Progenitor cell of endocrine pancreas (in vitro differentiated cells): Measurements from ENCODE around the gene SPINK4. TPM values are rescaled to one million over a fixed set of nuclear protein-coding genes. Genes with fewer than 3 reads are reported as not detected.

Experiments
- DNase-seq: peaks from one replicate; pipeline ENCODE4 v3.0.0; 2021; ENCODE audit warnings: low spot score; ENCODE audit not compliant: unreplicated experiment
- H3K27ac Mint-ChIP-seq: 2 replicates; pipeline ENCODE4 v1.8.0; 2021; ENCODE audit warnings: mild to moderate bottlenecking, moderate library complexity, mixed read lengths
- H3K27me3 Mint-ChIP-seq: 2 replicates; pipeline ENCODE4 v1.8.0; 2021; ENCODE audit warnings: mixed read lengths
- H3K36me3 Mint-ChIP-seq: 2 replicates; pipeline ENCODE4 v1.8.0; 2022; ENCODE audit warnings: mixed read lengths; ENCODE audit not compliant: insufficient read depth
- H3K4me1 Mint-ChIP-seq: 2 replicates; pipeline ENCODE4 v1.8.0; 2021; ENCODE audit warnings: low read depth, mixed read lengths
- H3K4me3 Mint-ChIP-seq: 2 replicates; pipeline ENCODE4 v1.8.0; 2021; ENCODE audit warnings: low read depth, mild to moderate bottlenecking, moderate library complexity, mixed read lengths
- H3K9me3 Mint-ChIP-seq: 2 replicates; pipeline ENCODE4 v1.8.0; 2021; ENCODE audit warnings: low read depth, mixed read lengths
- CTCF ChIP-seq: fragments of 200-600 bp; sonication (generic); IDR thresholded peaks from one replicate; pipeline ENCODE4 v1.5.0; 2021; ENCODE audit warnings: antibody characterized with exemption, mild to moderate bottlenecking; ENCODE audit not compliant: unreplicated experiment
- total RNA-seq: library from RNA; stranded (reverse); gene quantifications from 2 replicates; pipeline ENCODE4 v1.2.1, GENCODE V29; 2021

Gene SPINK4
- total RNA-seq, 1 donor from 2014 or later, result not detected

DNA sequence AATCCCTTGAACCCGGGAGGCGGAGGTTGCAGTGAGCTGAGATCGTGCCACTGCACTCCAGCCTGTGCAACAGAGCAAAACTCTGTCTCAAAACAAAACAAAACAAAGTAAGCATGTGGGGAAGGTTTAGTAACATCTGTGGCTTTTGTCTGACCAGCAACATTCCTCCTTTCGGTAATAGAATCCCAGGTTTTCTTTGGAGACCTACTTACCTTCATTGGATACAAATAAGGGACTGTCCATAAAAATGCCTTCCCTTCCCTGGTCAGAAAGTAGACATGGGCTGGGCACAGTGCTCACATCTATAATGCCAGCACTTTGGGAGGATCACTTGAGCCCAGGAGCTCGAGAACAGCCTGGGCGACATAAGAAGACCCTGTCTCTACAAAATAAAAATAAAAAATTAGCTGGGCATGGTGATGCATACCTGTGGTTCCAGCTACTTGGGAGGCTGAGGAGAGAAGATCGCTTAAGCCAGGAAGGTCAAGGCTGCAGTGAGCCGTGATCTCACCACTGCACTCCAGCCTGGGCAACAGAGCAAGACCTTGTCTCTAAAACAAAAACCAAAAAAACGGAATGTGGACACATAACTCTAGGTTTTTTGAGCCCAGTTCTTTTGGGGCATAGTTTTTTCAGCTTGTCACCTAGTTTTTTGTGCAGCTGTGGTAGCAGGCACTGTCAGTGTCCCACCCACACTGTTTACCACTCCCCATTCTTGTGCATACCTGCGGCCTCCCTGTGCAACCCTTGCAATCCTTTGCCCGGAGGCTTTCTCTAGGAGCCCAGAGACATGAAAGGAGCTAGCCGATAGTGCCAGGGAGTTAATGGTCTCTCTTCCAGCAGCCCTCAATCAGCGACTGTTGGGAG lies 9.0 kb upstream of the SPINK4 start:
- no peak overlapping the region for H3K27ac Mint-ChIP-seq
- no peak overlapping the region for H3K4me3 Mint-ChIP-seq
- H3K27me3 Mint-ChIP-seq, result peaks cover 13% of the 10 kb centered on the region
- no peaks in the 10 kb centered on the region for H3K4me1 Mint-ChIP-seq
- no peaks in the 10 kb centered on the region for H3K36me3 Mint-ChIP-seq
- no peaks in the 10 kb centered on the region for H3K9me3 Mint-ChIP-seq
- no peak for DNase-seq
- no peak for TF ChIP-seq CTCF

DNA sequence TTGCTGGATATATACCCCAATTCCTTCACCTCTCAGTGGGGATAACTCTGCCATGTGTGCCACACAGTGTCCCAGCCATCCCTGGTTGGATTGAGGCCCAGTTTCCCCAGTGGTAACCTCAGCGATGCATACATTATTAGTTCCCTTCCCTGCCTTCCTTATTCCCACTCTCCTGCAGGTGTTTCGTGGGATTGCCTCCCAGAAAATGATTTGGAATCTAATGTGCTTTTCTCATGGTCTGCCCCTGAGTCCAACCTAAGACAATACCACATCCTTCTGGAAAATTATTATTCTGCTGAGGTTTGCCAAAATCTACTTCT lies 8.4 kb upstream of the SPINK4 start:
- Mint-ChIP-seq H3K4me1 (no peaks in the 10 kb centered on the region), H3K9me3 (no peaks in the 10 kb centered on the region), H3K27ac (no peak overlapping the region), H3K4me3 (no peak overlapping the region), H3K36me3 (no peaks in the 10 kb centered on the region), H3K27me3 (peaks cover 17% of the 10 kb centered on the region)
- no peak for TF ChIP-seq CTCF
- DNase-seq, result no peak

- no peak overlapping the region for H3K4me3 Mint-ChIP-seq
- DNase-seq, result no peak
- peaks cover 18% of the 10 kb centered on the region for H3K27me3 Mint-ChIP-seq
- no peak overlapping the region for H3K27ac Mint-ChIP-seq
- TF ChIP-seq CTCF, result no peak
- H3K9me3 Mint-ChIP-seq, result no peaks in the 10 kb centered on the region
- no peaks in the 10 kb centered on the region for H3K4me1 Mint-ChIP-seq
- no peaks in the 10 kb centered on the region for H3K36me3 Mint-ChIP-seq
These were observed 7.2 kb upstream of the SPINK4 start for GRCh38 chr9:33232815-33233214.

- Mint-ChIP-seq H3K4me1 (no peaks in the 10 kb centered on the region), H3K27me3 (peaks cover 18% of the 10 kb centered on the region), H3K4me3 (no peak overlapping the region), H3K9me3 (no peaks in the 10 kb centered on the region), H3K27ac (no peak overlapping the region), H3K36me3 (no peaks in the 10 kb centered on the region)
- no peak for DNase-seq
- no peak for TF ChIP-seq CTCF
These were observed 6.2 kb upstream of the SPINK4 start for GRCh38 chr9:33233626-33234342.

- Mint-ChIP-seq H3K9me3 (no peaks in the 10 kb centered on the region), H3K4me3 (no peak overlapping the region), H3K27ac (no peak overlapping the region), H3K27me3 (peaks cover 18% of the 10 kb centered on the region), H3K36me3 (no peaks in the 10 kb centered on the region), H3K4me1 (peaks cover 1% of the 10 kb centered on the region)
- TF ChIP-seq CTCF, result no peak
- DNase-seq, result no peak
These were observed 5.2 kb upstream of the SPINK4 start for GRCh38 chr9:33234511-33235467.
